Fibroblast of pulmonary artery (primary cell): ENCODE measurements around the gene SETD1B.

ENCODE experiments used
- DNase-seq: peaks from one replicate; pipeline ENCODE4 v3.0.0-alpha.2; 2010; ENCODE audit warnings: low read depth
- H3K4me3 ChIP-seq: replicated peaks from 2 replicates; pipeline ENCODE4 v1.5.1; 2011; ENCODE audit warnings: low read depth, mild to moderate bottlenecking, control low read depth, low read length, moderate library complexity
- CTCF ChIP-seq: IDR thresholded peaks from 2 replicates; pipeline ENCODE4 v1.5.1; 2011; ENCODE audit warnings: mild to moderate bottlenecking, control low read depth, low read length, inconsistent platforms; ENCODE audit errors: missing control alignments

Gene SETD1B

DNA sequence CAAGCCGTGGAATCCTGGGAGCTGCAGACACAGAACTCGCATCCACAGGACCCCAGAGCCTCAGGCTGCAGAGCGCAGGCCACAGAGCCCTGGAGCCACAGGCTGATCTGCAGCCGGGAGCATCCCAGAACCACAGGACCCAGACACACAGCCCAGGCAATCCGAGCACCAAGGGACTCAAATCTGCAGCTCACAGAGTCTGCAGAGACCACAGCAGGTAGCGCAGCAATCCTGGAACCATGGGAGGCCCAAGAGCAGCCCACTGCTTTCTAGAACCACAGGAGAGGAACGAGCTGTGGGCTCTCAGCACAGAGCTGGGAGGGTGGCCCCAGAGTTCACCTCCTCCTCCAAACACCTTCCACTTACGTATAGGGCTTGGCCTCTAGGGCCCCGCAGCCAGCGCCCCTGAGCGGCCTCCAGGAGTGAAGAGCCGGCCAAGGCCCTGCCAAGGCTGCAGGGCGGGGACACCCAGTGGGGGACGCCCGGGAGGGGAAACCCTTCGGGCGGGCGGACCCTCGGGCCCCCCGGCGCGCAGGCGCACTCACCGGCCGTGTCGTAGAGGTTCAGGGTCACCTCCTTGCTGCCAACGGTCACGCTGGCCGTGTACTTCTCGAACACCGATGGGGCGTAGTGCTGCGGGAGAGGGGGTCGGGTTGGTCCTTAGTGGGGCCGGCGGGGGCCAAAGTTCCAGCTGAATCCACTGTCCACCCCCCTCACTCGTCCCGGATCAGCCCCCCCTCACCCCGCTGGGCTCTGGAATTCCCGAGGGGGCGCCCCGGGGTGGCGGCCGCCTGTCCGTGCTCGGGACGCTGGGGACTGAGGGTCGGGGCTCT is 11.0 kb upstream of the SETD1B start:
- H3K4me3 ChIP-seq: peak overlapping the region; percentile 54
- no peak for TF ChIP-seq CTCF
- no peak for DNase-seq

- no peak for DNase-seq
- H3K4me3 ChIP-seq: peak within 1 kb of the TSS; percentile 54
- TF ChIP-seq CTCF: no peak
Observed at GRCh38 chr12:121793440-121793837, 10.4 kb upstream of the SETD1B start, which contains the start of gene RHOF. RHOF (minus strand) TSS chr12:121793688; CDS start chr12:121793633, 55 bp downstream.

DNA sequence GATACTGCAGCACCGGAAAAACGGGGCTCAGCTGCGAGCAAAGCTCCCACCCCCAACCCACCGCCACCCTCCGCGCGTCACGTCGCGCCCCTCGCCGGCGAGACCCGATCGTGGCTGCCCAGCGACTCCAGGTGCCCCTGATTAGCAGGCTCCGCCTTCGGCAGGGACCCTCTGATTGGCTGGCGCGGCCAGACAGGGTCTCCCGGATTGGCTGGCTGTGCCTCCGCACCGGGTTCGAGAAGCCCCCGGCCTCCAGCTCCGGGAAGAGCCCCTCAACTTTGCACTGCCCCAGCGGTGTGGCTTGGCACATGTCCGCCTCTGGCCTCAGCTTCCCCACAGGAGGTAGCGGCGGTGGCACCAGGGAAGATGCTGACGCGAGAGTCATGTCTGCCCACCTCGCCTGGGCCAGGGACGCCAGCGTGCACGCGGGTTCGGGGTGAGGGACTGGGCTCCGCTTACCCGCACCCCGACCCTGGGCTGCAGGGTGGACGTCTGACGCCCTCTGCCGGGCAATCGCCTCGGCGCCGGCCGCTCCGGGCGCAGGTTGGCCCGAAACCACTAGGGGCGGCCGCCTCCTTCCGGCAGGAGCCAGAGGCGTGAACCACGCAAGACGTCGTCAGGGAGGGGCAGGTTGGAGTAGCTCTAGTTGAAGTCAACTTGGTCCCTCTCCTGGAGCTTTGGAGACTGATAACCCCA is 9.8 kb upstream of the SETD1B start:
- TF ChIP-seq CTCF: peak; percentile 95
- peak overlapping the region; percentile 54 for H3K4me3 ChIP-seq
- DNase-seq: peak; percentile 90

DNA sequence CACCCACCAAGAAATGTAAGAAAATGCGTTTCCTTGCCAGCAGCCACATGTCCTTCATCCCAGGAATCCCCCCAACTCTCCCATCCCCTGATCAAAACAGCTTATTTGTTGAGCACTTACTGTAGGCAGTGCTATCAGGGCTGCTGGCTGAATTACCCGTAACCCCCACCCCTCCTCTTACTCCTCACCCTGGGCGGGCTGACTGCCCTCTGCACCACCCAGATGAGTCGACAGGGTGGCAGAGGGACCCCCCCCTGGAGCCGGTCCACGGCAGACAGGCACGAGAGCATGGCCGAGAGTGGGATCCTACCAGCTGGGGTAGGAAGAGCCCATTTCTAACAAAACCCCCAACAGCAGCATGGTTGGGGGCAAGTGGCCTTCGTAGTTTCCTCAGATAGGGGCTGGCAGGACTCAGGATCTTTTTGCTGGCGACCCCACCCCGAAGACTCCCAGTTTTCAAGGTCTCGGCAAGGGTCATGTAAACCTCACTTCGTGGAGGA is 9.2 kb upstream of the SETD1B start:
- peak overlapping the region; percentile 10 for H3K4me3 ChIP-seq
- DNase-seq: no peak
- no peak for TF ChIP-seq CTCF

GRCh38 chr12:121795034-121795968 is 8.5 kb upstream of the SETD1B start:
- TF ChIP-seq CTCF: peak; percentile 93
- H3K4me3 ChIP-seq: no peak overlapping the region
- peak; percentile 89 for DNase-seq

- DNase-seq: peak; percentile 80
- peak; percentile 20 for TF ChIP-seq CTCF
- H3K4me3 ChIP-seq: peak overlapping the region; percentile 25
Observed at GRCh38 chr12:121796855-121797751, 6.7 kb upstream of the SETD1B start.
